ENCODE measurements around the gene TMEM232. TPM values are rescaled to one million over a fixed set of nuclear protein-coding genes. Genes with fewer than 3 reads are reported as not detected.
"Not testable (repeated sequence)": the region's sequence is repeated elsewhere in the genome, so short reads cannot be mapped to it uniquely, and the experiment has no call there.

The TMEM232 gene
- total RNA-seq, 1 donor from 2014 or later, result 6.1 TPM

DNA sequence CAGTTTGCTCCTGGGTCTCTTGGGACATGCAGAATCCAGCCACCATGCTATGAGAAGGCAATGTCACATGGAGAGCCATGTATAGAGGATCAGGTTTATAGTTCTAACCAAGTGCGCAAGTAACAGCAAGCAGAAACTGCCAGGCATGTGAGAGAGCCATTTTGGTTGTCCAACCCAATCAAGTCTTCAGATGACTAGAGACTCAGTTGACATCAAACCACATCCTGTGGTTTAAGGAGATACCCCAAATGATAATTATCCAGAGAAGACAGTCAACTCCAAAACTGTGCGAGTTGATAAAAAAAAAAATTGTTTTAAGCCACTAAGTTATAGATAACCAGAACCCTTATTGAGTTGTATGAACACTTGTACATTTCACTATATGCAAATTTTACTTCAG lies 40.2 kb downstream of the TMEM232 start:
- Mint-ChIP-seq H3K4me1 (no peaks in the 10 kb centered on the region), H3K27ac (ENCODE audit: unreplicated experiment) (no peak overlapping the region), H3K9me3 (no peaks in the 10 kb centered on the region), H3K36me3 (ENCODE audit: low read depth) (no peaks in the 10 kb centered on the region), H3K27me3 (ENCODE audit: low read depth) (no peaks in the 10 kb centered on the region), H3K4me3 (no peak overlapping the region)
- DNase-seq (ENCODE audit: low read depth, low spot score), result no peak
- TF ChIP-seq, protein P1, sequence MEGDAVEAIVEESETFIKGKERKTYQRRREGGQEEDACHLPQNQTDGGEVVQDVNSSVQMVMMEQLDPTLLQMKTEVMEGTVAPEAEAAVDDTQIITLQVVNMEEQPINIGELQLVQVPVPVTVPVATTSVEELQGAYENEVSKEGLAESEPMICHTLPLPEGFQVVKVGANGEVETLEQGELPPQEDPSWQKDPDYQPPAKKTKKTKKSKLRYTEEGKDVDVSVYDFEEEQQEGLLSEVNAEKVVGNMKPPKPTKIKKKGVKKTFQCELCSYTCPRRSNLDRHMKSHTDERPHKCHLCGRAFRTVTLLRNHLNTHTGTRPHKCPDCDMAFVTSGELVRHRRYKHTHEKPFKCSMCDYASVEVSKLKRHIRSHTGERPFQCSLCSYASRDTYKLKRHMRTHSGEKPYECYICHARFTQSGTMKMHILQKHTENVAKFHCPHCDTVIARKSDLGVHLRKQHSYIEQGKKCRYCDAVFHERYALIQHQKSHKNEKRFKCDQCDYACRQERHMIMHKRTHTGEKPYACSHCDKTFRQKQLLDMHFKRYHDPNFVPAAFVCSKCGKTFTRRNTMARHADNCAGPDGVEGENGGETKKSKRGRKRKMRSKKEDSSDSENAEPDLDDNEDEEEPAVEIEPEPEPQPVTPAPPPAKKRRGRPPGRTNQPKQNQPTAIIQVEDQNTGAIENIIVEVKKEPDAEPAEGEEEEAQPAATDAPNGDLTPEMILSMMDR (conservative IDR thresholded peaks at IDR 0.05), result no peak

GRCh38 chr5:110681953-110682352 lies 44.5 kb downstream of the TMEM232 start:
- Mint-ChIP-seq H3K4me1 (no peaks in the 10 kb centered on the region), H3K27me3 (ENCODE audit: low read depth) (no peaks in the 10 kb centered on the region), H3K4me3 (no peak overlapping the region), H3K27ac (ENCODE audit: unreplicated experiment) (no peak overlapping the region), H3K9me3 (no peaks in the 10 kb centered on the region), H3K36me3 (ENCODE audit: low read depth) (no peaks in the 10 kb centered on the region)
- no peak for DNase-seq (ENCODE audit: low read depth, low spot score)
- TF ChIP-seq, protein P1 (conservative IDR thresholded peaks at IDR 0.05), result no peak

DNA sequence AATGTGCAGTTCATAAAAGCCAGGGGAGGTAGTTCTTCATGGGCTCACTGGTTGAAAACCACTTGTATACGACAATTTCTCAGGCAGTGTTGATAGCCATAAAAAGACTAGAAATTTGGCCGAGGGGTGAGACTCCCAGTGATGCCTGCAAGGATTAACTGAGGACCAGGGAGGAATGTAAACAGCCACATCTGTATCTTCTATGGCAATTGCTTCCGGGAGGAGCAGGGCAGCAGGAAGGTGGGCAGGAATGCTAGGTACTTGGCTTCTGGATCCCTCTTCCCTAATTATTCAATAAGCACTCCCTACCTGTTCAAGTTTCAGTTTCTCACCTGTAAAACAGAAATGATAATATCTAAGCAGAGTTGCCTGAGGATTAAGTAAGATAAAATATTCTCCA lies 45.4 kb downstream of the TMEM232 start:
- DNase-seq (ENCODE audit: low read depth, low spot score), result no peak
- Mint-ChIP-seq H3K4me1 (no peaks in the 10 kb centered on the region), H3K9me3 (no peaks in the 10 kb centered on the region), H3K4me3 (no peak overlapping the region), H3K36me3 (ENCODE audit: low read depth) (no peaks in the 10 kb centered on the region), H3K27ac (ENCODE audit: unreplicated experiment) (no peak overlapping the region), H3K27me3 (ENCODE audit: low read depth) (no peaks in the 10 kb centered on the region)
- TF ChIP-seq, protein P1 (conservative IDR thresholded peaks at IDR 0.05), result no peak

DNA sequence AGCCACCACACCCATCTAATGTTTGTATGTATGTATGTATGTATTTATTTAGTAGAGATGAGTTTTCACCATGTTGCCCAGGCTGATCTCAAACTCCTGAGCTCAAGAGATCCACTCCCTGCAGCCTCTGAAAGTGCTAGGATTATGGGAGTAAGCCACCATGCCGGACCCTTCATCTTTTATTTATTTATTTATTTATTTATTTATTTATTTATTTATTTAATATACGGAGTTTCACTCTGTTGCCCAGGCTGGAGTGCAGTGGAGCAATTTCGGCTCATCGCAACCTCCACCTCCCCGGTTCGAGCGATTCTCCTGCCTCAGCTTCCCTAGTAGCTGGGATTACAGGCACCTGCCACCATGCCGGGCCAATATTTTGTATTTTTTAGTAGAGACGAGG lies 49.9 kb downstream of the TMEM232 start:
- H3K4me1 Mint-ChIP-seq, H3K9me3 Mint-ChIP-seq: not testable (repeated sequence)

DNA sequence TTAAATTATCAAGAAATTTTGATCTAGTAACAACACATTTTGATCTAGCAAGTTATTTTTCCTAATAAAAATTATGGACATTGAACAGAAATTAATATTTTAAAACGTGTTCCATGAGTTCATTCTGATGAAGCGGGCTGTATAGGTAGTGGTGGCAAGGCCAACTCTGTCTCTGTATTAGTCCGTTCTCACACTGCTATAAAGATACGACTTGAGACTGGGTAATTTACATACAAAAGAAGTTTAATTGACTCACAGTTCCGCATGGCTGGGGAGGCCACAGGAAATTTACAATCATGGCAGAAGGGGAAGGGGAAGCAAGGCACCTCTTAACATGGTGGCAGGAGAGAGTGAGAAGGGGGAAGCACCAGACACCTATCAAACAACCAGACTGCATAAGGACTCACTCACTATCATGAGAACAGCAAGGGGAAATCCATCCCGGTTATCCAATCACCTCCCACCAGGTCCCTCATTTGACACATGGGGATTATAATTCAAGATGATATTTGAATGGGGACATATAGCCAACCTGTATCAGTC lies 61.2 kb downstream of the TMEM232 start:
- H3K36me3 Mint-ChIP-seq (ENCODE audit: low read depth), result no peaks in the 10 kb centered on the region
- H3K4me3 Mint-ChIP-seq, result no peak overlapping the region
- TF ChIP-seq, protein P1 (conservative IDR thresholded peaks at IDR 0.05), result no peak
- DNase-seq (ENCODE audit: low read depth, low spot score), result no peak
- H3K27me3 Mint-ChIP-seq (ENCODE audit: low read depth), result no peaks in the 10 kb centered on the region
- H3K9me3 Mint-ChIP-seq, result no peaks in the 10 kb centered on the region
- H3K4me1 Mint-ChIP-seq, result no peaks in the 10 kb centered on the region
- no peak overlapping the region for H3K27ac Mint-ChIP-seq (ENCODE audit: unreplicated experiment)

More for the DNA sequence above, 49.9 kb downstream of the TMEM232 start:
- H3K27me3 Mint-ChIP-seq (ENCODE audit: low read depth); H3K27ac Mint-ChIP-seq (ENCODE audit: unreplicated experiment); H3K4me3 Mint-ChIP-seq; DNase-seq (ENCODE audit: low read depth, low spot score); H3K36me3 Mint-ChIP-seq (ENCODE audit: low read depth): not testable (repeated sequence)

- no peak for DNase-seq (ENCODE audit: low read depth, low spot score)
- H3K27ac Mint-ChIP-seq (ENCODE audit: unreplicated experiment), result no peak overlapping the region
- no peaks in the 10 kb centered on the region for H3K27me3 Mint-ChIP-seq (ENCODE audit: low read depth)
- no peaks in the 10 kb centered on the region for H3K4me1 Mint-ChIP-seq
- H3K4me3 Mint-ChIP-seq, result no peak overlapping the region
- H3K36me3 Mint-ChIP-seq (ENCODE audit: low read depth), result no peaks in the 10 kb centered on the region
- TF ChIP-seq, protein P1 (conservative IDR thresholded peaks at IDR 0.05), result no peak
- no peaks in the 10 kb centered on the region for H3K9me3 Mint-ChIP-seq
These were observed 62.9 kb downstream of the TMEM232 start for GRCh38 chr5:110663525-110663924.

Data from neural crest cell (in vitro differentiated cells).